GM21390 (cell line): ENCODE measurements around the gene SLC37A1.

ENCODE experiments used
- ATAC-seq: cut with Tn5 transposase; IDR thresholded peaks from one replicate; pipeline ENCODE4 v1.9.1; 2021; ENCODE audit not compliant: unreplicated experiment

Gene SLC37A1

GRCh38 chr21:42503711-42504110 lies 9.9 kb upstream of the SLC37A1 start:
- ATAC-seq: no peak

GRCh38 chr21:42505090-42505726 lies 8.4 kb upstream of the SLC37A1 start:
- ATAC-seq: peak; percentile 89

GRCh38 chr21:42507418-42507817 lies 6.2 kb upstream of the SLC37A1 start:
- ATAC-seq: no peak

- no peak for ATAC-seq
These were observed 5.3 kb upstream of the SLC37A1 start for GRCh38 chr21:42508371-42508770.

GRCh38 chr21:42509244-42509643 lies 4.4 kb upstream of the SLC37A1 start:
- ATAC-seq: no peak

- no peak for ATAC-seq
These were observed 1.2 kb upstream of the SLC37A1 start for GRCh38 chr21:42512346-42513034.

GRCh38 chr21:42513985-42514882 lies 582 bp downstream of the SLC37A1 start:
- peak; percentile 51 for ATAC-seq

- ATAC-seq: no peak
These were observed 1.2 kb downstream of the SLC37A1 start for GRCh38 chr21:42514883-42515228.

- no peak for ATAC-seq
These were observed 2.3 kb downstream of the SLC37A1 start for GRCh38 chr21:42515708-42516502.

- no peak for ATAC-seq
These were observed 4.6 kb downstream of the SLC37A1 start for GRCh38 chr21:42518215-42518614.

- no peak for ATAC-seq
These were observed 5.0 kb downstream of the SLC37A1 start for GRCh38 chr21:42518626-42519025.

GRCh38 chr21:42520628-42521253 lies 7.1 kb downstream of the SLC37A1 start:
- ATAC-seq: no peak

- no peak for ATAC-seq
These were observed 7.7 kb downstream of the SLC37A1 start for GRCh38 chr21:42521384-42521783.

GRCh38 chr21:42521805-42522204 lies 8.2 kb downstream of the SLC37A1 start:
- no peak for ATAC-seq

- ATAC-seq: no peak
These were observed 8.6 kb downstream of the SLC37A1 start for GRCh38 chr21:42522271-42522670.

- no peak for ATAC-seq
These were observed 9.1 kb downstream of the SLC37A1 start for GRCh38 chr21:42522771-42523170.

- ATAC-seq: no peak
These were observed 9.6 kb downstream of the SLC37A1 start for GRCh38 chr21:42523211-42523610.

GRCh38 chr21:42523941-42524340 lies 10.3 kb downstream of the SLC37A1 start:
- no peak for ATAC-seq

- peak; percentile 66 for ATAC-seq
These were observed 10.8 kb downstream of the SLC37A1 start for GRCh38 chr21:42524341-42525028.

- ATAC-seq: peak; percentile 21
These were observed 11.5 kb downstream of the SLC37A1 start for GRCh38 chr21:42525029-42525581.
